ENCODE results near the gene CLIP1.
"Not testable (repeated sequence)": the region's sequence is repeated elsewhere in the genome, so short reads cannot be mapped to it uniquely, and the experiment has no call there.

CLIP1 gene

DNA sequence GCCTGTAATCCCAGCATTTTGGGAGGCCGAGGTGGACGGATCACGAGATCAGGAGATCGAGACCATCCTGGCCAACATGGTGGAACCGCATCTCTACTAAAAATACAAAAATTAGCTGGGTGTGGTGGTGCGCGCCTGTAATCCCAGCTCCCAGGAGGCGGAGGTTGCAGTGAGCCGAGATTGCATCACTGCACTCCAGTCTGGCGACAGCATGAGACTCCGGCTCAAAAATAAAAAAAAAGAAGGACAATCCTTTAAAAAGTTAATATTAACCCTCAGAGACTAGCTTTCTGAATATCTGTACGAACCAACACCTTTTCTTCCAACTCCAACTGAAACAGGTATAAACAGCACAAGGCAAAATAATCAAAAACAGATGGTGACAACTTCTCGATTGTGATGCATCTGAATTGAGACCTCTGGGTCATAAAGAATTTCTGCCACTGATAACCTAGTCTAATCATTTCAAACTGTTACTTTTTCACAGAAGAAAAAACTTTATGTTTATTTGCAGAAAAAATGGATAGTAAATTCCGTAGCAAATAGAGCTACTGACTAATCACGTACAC lies 27.8 kb downstream of the CLIP1 start:
- no peak for DNase-seq

DNA sequence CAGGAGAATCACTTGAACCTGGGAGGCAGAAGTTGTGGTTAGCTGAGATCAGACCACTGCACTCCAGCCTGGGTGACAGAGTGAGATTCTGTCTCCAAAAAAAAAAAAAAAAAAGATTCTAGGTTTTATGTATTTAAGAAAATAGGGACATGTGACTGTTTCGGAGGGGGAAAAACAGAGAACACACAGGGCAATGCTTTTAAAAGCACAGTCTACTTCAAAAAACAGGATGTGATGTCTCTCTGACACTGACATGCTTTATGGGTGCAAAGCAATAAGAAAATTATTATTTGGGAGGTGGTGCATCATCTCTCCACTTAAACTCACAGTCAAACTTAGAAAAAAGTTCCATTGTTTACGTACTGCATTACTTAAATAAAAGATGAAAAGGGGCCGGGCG lies 28.7 kb downstream of the CLIP1 start:
- no peak for DNase-seq

DNA sequence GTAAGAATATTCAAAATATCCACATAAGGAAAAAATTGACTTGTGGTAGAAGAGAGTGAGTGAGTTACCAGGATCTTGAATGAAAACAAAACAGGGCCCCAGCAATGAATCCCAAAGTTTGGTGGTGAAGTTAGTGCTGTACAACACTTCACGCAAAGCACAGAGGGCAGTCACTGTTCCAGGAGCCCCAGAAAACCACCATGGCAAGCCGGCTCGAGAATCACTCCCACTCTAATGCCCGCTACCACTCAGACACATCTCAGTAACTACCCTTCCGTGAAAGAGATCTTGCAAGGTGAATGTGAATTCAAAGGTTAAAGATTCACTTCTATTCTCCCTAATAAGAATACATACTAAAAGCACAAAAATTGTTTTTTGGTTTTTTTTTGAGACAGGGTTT lies 30.1 kb downstream of the CLIP1 start:
- no peak for DNase-seq

DNA sequence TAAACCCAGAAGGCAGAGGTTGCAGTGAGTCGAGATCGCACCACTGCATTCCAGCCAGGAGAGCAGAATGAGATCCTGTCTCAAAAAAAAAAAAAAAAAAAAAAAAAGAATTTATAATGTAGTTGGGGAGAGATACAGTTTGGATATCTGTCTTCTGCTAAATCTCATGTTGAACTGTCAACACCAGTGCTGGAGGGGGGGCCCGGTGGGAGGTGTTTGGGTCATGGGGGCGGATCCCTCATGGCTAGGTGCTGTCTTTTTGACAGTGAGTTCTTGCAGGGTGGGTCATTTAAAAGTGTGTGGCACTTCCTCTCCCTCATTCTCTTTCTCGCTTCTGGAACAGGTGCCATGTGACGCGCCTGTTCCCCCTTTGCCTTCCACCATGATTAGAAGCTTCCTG lies 32.8 kb downstream of the CLIP1 start:
- no peak for DNase-seq

DNA sequence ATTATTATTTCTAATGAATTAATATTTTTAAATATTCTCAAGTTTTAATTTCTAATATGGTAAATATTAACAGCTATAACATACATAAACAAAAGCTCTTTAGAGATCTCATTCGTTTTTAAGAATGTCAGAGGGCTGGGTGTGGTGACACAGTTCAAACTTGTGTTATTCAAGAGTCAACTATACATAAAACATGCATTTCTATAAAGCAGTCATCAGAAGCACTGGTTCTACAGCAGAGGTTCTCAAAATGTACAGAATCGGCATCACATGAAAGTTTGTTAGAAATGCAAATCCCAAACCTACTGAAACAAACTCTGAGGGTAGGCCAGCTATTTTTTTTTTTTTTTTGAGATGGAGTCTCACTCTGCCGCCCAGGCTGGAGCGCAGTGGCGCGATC lies 34.6 kb downstream of the CLIP1 start:
- DNase-seq = no peak

DNA sequence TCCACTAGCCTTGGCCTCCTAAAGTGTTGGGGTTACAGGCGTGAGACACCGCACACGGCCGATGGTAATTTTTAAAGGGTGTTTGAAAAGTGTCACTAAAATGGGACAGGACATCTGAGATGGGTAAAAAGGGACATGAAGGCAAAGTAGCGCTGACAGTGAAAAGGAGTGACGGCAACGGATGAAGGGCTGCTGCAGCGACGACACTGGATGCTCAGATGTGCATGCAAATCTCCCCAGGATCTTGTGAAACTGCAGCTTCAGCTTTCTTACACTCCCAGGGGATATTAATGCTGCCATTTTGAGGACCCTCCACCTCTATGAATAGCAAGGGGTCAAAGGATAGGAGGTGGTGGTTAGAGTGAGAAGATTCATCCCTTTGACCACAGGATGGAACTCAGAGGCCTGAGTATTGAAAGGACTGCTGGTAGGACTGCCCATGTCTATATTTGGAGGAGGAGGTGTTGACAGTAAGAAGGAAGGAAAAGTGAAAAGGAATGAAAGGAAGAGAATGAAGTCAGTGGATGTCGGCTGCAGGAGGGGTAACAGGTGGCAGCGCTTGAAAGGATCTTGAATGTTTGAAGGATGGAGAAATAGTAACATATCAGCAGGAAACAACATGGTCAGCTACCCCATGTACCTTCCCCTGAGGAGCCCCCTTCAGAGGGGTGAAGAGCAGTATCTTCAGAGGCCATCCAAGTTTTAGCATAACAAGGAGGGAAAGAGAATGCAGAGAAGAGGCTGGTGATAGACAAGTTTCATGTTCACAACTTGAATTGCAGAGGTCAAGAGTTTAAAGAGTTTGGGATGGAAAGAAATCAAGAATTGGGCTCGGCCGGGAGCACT lies 37.1 kb downstream of the CLIP1 start:
- no peak for DNase-seq

DNA sequence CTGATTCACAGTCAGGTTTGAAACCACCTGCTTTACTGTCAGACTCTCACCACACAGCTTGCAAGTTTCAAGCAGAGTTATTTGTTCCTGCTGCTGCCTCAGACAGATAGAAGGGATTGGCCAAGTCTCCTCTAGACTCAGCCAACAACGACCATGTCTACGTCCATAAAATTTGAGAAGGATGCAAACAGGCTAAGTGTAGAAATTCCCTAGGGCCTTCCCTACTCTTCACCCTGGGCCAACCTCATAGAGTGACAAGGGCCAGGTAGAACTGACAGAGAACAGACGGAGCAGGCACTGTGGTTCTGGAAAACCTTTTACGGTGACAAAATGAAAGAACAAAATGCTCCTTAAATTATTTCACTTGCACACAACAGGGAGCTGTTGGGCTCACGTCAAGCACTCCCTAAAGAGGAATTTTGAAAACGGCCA lies 39.5 kb downstream of the CLIP1 start:
- DNase-seq = no peak

DNA sequence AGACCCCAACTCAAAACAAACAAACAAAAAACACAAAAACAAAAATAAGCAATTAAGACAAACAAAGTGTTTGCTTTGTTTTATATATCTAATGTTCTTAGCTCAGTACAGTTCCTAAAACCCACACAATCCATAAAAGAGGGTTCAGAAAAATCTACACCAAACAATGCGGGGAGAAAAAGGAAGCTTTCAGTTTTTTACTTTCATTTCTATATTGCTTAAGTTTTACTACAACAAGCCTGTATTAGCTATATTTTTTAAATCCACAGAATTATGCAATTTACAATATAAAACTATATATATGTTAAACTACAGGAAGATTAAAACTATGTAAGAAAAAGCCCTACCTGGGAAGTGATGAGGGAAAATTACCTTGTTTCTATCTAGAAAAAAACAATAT lies 41.4 kb downstream of the CLIP1 start:
- DNase-seq = no peak

DNA sequence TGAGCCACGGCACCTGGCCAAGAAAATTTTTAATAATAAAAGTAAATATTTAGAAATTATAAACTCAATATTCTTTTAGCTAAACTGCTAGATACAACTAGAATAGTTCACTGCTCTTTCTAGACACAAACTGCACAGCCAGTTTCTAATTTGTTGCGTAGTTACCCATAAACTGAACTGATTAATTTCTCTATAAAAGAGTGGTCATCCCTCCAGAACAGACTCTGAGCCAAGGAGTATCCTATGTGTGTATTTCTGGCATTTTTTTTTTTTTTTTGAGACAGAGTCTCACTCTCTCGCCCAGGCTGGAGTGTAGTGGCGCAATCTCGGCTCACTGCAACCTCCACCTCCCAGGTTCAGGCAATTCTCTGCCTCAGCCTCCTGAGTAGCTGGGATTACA lies 45.7 kb downstream of the CLIP1 start:
- not testable (repeated sequence) for DNase-seq

DNA sequence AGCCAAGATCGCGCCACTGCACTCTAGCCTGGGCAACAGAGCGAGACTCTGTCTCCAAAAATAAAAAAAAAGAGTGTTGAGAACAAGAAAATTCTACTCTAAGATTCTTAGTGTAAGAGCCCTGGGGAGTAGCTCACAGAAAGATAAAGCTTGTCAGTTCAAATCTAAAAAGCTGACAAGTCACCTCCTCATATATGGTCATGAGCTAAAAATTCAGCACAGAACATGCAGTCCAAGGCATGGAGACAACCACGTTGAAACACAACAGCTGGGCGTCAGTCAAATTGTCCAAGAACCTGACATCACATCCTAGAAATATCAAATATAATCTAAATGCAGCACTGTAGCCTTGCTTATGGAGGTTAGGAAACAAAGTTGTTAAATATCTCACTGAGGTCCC lies 47.8 kb downstream of the CLIP1 start:
- no peak for DNase-seq

DNA sequence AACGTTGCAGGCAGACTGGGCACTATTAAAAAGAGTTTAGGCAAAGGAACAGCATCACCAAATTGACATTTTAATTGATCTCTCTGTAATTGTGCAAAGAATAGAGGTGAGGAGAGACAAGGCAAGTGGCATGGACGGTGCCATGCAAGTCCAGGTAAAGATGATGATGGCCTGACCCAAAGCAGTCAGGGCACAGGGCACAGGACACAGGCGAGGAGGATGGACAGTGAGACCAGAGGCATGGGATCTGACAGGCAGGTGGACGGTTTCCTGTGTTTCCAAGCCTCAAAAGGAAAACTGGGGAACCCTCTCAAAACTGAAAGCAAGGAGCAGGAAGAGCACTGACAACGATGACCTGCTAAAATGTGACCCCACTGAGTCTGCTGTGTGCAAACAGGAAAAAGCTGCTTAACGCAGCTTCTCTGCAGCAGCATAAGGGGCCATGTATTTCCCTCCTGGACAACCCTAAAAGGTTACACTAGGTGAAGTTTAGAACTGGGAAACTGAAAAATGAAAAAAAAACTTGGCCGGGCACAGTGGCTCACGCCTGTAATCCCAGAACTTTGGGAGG lies 50.9 kb downstream of the CLIP1 start:
- DNase-seq = no peak

DNA sequence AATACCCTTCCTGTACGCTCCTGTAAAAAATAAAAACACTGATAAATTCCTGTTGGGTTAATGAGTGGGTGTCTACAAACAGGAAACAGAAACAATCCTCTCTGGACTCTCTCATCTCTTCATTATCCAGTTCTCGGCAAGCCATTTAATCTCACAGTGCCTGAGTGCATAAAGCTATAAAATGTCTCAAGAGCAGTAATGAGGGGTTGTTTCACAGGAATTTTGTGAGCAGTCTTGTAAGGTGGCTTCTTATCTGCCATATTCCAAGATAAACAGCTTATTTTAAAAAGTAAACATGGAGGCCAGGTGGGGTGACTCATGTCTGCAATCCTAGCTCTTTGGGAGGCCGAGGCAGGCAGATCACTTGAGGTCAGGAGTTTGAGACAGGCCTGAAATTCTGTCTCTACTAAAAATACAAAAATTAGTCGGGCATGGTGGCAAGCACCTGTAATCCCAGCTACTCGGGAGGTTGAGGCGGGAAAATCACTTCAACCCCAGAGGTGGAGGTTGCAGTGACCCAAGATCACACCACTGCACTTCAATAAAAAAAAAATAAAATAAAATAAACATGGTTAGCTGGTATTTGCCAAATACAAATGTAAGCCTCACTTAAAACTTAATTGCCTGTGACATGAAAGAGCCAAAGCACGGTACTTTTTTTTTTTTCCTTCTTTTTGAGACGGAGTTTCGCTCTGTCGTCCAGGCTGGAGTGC lies 54.0 kb downstream of the CLIP1 start:
- peak; percentile 13 for DNase-seq

DNA sequence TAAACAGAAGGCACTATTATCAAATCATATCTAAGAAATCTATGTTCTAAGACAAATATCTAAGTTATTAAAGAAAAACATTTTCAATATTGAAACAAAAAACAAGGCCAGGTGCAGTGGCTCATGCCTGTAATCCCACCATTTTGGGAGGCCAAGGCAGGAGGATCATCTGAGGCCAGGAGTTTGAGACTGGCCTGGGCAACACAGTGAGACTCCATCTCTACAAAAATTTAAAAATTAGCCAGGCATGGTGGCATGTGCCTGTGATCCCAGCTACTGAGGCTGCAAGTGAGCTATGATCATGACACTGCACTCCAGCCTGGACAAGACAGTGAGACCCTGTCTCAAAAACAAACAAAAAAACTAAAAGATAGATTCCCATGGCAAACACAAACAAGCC lies 54.8 kb downstream of the CLIP1 start:
- not testable (repeated sequence) for DNase-seq

DNA sequence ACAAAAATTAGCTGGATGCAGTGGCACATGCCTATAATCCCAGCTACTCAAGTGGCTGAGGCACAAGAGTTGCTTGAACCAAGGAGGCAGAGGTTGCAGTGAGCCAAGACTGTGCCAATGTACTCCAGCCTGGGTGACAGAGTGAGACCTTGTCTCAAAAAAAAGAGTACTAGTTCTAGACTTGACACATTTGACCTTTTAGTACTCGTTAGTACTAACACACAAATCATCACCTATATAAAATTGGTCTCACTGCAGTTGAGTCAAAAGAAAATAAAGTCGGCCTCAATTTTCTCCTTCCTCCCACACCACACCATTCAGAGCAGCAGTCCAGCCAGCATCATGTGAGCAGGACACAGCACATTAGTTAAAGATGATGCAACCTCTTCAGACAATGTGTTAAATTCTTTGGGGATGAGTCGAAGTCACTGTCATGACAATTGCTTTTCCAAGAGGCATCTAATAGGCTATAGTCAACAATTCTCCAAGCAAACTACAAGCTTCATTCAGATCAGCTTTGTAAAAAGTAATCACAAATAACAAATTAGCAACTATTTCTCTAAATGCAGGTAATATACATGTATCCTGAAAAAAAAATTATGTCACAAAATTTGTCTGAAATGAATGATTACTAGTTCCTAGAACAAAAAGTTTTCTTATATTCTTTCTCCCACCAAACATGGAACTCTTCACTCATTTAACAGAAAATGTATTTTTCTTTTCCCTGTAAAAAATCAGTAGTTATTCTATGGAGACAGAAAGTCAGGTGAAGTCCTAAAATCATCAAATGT lies 55.6 kb downstream of the CLIP1 start:
- peak; percentile 13 for DNase-seq

DNA sequence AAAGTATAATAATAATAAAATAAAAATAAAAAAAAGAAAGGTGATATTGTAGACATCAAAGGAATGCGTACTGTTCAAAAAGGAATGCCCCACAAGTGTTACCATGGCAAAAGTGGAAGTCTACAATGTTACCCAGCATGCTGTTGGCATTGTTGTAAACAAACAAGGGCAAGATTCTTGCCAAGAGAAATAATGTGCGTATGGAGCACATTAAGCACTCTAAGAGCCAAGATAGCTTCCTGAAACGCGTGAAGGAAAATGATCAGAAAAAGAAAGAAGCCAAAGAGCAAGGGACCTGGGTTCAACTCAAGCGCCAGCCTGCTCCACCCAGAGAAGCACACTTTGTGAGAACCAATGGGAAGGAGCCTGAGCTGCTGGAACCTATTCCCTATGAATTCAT lies 57.2 kb downstream of the CLIP1 start:
- DNase-seq = not testable (repeated sequence)

DNA sequence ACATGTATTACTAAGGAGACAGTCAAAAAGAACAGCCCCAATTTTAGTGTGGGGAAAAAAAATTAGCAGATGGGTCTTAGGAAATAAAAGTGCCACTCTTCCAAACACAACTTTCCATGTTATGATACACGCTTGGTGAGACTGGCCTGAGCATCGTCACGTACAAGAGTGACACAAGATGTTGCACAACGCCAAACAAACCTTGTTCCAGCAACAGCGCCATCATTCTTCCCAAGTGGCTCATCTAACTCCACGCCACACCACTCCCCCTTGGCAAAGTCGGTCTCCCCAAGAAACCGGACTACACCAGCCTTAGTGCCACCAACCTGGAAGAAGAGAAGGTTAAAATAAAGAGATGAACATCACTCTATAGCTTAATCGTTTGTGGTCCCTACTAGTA lies 58.7 kb downstream of the CLIP1 start:
- no peak for DNase-seq

DNA sequence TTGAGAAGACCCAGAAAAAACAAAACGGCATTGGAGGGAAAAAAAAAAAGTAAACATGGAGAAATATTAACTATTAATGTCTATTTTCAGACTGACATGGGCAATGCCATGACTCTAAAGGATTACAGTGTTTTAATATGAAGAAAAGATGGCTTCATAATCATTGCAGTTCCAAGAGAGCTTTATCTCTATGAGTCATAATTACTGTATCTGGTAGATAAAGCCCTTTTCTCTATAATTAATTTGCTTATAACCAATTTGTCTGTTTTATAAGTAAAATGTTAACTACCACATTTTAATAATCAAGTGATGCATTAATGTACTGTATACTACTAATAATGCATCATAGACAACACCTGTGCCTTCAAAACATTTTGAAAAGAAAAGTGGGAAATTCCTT lies 59.7 kb downstream of the CLIP1 start:
- DNase-seq = no peak

DNA sequence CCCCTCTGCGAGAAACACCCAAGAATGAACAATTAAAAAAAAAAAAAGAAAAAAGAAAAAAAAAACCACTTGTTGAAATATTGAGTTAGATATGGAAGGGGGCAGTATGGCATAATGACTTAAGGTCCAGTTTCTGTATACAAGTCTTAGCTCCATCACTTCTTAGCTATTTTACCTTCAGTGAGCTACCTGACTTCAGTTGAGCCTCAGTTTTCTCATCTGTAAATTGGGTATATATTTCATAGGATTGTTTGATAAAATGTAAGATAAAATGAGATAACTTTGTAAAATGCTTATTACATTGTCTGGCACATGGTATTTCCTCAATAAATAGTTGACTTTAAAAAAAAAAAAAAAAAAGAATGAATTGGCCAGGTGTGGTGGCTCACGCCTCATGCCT lies 64.1 kb downstream of the CLIP1 start:
- DNase-seq = not testable (repeated sequence)

DNA sequence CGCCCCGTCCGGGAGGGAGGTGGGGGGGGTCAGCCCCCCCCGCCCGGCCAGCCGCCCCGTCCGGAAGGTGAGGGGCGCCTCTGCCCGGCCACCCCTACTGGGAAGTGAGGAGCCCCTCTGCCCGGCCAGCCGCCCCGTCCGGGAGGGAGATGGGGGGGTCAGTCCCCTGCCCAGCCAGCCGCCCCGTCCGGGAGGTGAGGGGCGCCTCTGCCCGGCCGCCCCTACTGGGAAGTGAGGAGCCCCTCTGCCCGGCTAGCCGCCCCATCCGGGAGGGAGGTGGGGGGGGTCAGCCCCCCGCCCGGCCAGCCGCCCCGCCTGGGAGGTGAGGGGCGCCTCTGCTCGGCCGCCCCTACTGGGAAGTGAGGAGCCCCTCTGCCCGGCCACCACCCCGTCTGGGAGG lies 64.9 kb downstream of the CLIP1 start:
- DNase-seq = not testable (repeated sequence)

DNA sequence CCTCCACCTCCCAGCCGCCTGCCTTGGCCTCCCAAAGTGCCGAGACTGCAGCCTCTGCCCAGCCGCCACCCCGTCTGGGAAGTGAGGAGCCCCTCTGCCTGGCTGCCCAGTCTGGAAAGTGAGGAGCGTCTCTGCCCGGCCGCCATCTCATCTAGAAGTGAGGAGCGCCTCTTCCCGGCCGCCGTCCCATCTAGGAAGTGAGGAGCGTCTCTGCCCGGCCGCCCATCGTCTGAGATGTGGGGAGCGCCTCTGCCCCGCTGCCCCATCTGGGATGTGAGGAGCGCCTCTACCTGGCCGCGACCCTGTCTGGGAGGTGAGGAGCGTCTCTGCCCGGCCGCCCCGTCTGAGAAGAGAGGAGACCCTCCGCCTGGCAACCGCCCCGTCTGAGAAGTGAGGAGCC lies 65.5 kb downstream of the CLIP1 start:
- not testable (repeated sequence) for DNase-seq

DNA sequence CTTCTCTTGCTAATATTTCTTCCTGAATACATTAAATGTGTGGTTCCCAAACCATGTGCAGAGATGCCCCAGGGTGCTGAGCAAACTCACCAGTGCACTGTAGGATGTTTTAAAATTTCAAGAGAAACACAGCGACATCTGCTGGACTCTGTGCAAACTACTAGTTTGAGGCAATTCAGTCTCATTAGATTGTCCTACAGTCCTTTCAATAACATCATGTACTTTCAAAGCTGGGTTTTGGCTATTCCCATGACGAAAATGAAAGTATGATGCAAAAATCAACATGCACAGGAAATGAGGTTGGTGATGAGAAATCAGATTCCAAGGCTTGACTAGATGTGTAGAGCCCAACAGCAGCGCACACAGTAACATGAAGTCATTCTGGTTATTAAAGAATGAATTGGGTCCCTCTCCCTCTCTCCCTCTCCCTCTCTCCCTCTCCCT lies 66.3 kb downstream of the CLIP1 start:
- DNase-seq = peak; percentile 42

DNA sequence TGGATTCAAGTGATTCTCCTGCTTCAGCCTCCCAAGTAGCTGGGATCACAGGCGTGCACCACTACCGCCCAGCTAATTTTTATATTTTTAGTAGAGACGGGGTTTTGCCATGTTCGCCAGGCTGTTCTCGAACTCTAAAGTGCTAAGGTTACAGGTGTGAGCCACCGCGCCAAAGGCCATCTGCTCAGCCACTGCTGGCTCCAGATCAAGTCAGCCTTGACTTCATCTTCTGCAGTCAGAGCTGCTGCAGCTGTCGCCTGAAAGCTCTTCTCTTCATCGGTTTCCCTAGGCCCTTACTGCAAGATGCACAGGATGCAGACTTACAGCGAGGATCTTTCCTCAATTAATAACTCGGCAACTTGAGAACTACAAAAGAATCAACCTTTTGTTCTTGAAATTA lies 66.8 kb downstream of the CLIP1 start:
- DNase-seq = no peak

Data from NCI-H345 (cell line).